WTC11 (cell line): ENCODE data around the gene PSD2.

ENCODE experiments used
- CTCF ChIP-seq: fragments of 200-600 bp; IDR thresholded peaks from 2 replicates; pipeline ENCODE4 v1.8.0; 2022; ENCODE audit warnings: antibody characterized with exemption
- E2F4 ChIP-seq: sonication (generic); formaldehyde crosslinking; IDR thresholded peaks from 2 replicates; pipeline ENCODE4 v1.8.1; 2022; ENCODE audit warnings: low read depth, mild to moderate bottlenecking, moderate library complexity, missing genetic modification reagents, borderline replicate concordance
- FOXJ3 ChIP-seq: sonication (generic); formaldehyde crosslinking; IDR thresholded peaks from 2 replicates; pipeline ENCODE4 v1.9.0; 2021; ENCODE audit warnings: missing genetic modification reagents, mild to moderate bottlenecking, borderline replicate concordance
- FOXK1 ChIP-seq: sonication (generic); formaldehyde crosslinking; IDR thresholded peaks from 2 replicates; pipeline ENCODE4 v1.8.0; 2022; ENCODE audit warnings: mild to moderate bottlenecking, moderate library complexity, missing genetic modification reagents
- MLX ChIP-seq: sonication (generic); formaldehyde crosslinking; IDR thresholded peaks from 2 replicates; pipeline ENCODE4 v1.8.1; 2023; ENCODE audit warnings: mild to moderate bottlenecking, missing genetic modification reagents, moderate library complexity
- NR1H2 ChIP-seq: sonication (generic); formaldehyde crosslinking; IDR thresholded peaks from 2 replicates; pipeline ENCODE4 v1.9.0; 2021; ENCODE audit warnings: mild to moderate bottlenecking, moderate library complexity, missing genetic modification reagents
- STAT6 ChIP-seq: sonication (generic); formaldehyde crosslinking; conservative IDR thresholded peaks from 2 replicates; pipeline ENCODE4 v1.8.1; 2023; ENCODE audit warnings: mild to moderate bottlenecking, low read depth, missing genetic modification reagents, moderate library complexity
- TCF7 ChIP-seq: sonication (generic); formaldehyde crosslinking; IDR thresholded peaks from 2 replicates; pipeline ENCODE4 v1.8.0; 2022; ENCODE audit warnings: mild to moderate bottlenecking, low read depth, missing genetic modification reagents, moderate library complexity
- USF2 ChIP-seq: sonication (generic); formaldehyde crosslinking; IDR thresholded peaks from 2 replicates; pipeline ENCODE4 v1.8.1; 2023; ENCODE audit warnings: mild to moderate bottlenecking, missing genetic modification reagents, moderate library complexity
- ZBTB21 ChIP-seq: sonication (generic); formaldehyde crosslinking; IDR thresholded peaks from 2 replicates; pipeline ENCODE4 v1.8.1; 2023; ENCODE audit warnings: mild to moderate bottlenecking, missing genetic modification reagents, borderline replicate concordance
- ZNF512 ChIP-seq: sonication (generic); formaldehyde crosslinking; IDR thresholded peaks from 2 replicates; pipeline ENCODE4 v1.8.1; 2022; ENCODE audit warnings: missing genetic modification reagents, borderline replicate concordance

GRCh38 chr5:139862803-139863202 lies 67.2 kb downstream of the PSD2 start:
- no peak for TF ChIP-seq NR1H2 (CRISPR knock-in tag)
- TF ChIP-seq TCF7 (CRISPR knock-in tag), result no peak
- no peak for TF ChIP-seq CTCF
- no peak for TF ChIP-seq USF2 (CRISPR knock-in tag)
- no peak for TF ChIP-seq E2F4 (CRISPR knock-in tag)
- TF ChIP-seq ZNF512, result no peak
- TF ChIP-seq STAT6, result no peak
- no peak for TF ChIP-seq MLX
- TF ChIP-seq FOXK1, result no peak
- no peak for TF ChIP-seq ZBTB21 (CRISPR knock-in tag)
- no peak for TF ChIP-seq FOXJ3 (CRISPR knock-in tag)
